Amygdala (tissue), 56 donors: ENCODE measurements around the gene CIT.

Source experiments
- DNase-seq, 56 donors: peaks; one replicate each; lab custom pipeline; 2025; lab: John Stamatoyannopoulos, UW

The CIT gene

DNA sequence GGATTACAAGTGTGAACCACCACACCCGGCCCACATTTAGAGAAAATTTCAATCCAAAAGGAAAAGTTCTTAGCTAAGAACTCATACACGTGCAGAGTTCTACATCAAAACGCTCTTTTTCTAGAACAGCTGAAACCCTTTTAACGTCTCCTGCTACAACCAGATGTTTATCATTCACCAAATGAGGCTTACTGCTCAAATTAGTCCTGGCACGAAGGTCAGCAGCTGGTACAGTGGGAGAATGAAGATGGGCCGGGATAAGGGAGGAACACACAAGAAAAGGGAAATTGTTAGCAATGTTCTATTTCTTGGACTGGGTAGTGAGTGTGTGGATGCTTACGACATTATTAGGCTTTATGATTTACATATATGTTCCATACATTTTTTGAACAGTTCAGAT lies 171.9 kb downstream of the CIT start:
- no peak for DNase-seq

GRCh38 chr12:119704065-119704747 lies 172.9 kb downstream of the CIT start:
- peak in 1 of 56 donors; percentile 15 for DNase-seq

DNA sequence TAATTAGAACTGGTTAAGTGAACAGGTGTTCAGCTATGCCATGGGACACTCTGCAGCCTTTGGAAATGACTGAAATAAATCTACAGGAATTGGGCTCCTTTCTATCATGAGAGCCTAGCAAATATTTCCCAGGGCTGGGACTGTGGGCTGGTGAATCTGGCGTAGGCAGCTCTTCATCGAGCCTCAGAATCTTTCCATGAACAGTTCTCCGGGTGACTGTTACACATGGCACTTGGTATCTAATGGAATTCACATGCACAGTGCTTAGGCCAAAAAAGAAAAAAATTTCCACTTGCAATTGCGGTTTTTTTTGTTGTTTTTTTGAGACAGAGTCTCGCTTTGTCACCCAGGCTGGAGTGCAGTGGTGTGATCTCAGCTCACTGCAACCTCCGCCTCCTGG lies 177.0 kb downstream of the CIT start:
- peak in 2 of 56 donors; percentile 26 to 36 for DNase-seq

DNA sequence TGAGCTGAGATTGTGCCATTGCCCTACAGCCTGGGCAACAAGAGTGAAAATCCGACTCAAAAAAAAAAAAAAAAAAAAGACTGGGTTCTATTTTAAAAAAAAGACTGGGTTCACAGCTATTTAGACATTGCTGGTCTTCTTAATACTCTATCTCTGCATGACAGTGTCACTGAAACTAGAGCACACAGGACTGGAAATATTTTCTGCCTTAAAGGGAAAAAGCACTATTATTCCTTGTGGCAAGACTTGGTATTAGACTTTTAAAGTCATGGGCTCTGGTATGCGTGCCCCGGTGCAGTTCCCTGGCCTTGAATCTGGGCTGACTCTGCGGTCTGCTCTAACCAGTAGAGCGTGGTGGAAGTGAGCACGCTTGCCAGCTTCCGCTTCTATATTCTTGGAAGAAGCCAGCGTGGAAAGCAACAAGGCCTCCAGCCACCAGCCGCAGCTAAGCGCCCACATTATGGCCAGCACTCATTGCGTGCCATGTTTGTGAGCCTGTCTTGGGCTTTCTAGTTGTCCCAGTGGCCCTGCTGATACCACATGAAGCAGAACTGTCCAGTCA lies 177.8 kb downstream of the CIT start:
- no peak for DNase-seq

DNA sequence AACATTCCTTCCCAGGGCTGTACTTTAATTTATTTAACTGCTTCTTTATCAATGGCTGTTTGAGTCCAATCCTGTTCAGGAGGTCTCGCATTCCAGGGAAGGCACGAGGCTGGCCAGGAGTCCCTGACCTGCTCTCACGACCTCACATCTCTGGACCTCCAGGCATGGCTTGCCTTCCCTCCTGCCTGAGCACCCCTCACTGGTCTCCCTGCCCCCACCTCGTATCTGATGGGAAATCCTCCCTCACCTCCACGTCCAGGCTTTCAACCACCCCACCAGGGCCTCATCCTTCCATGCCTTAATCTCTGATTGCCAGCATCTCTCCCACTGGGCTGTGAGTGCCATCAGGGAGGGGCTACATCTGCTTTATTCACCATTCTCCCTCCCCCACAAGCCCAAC lies 180.2 kb downstream of the CIT start:
- DNase-seq: no peak

DNA sequence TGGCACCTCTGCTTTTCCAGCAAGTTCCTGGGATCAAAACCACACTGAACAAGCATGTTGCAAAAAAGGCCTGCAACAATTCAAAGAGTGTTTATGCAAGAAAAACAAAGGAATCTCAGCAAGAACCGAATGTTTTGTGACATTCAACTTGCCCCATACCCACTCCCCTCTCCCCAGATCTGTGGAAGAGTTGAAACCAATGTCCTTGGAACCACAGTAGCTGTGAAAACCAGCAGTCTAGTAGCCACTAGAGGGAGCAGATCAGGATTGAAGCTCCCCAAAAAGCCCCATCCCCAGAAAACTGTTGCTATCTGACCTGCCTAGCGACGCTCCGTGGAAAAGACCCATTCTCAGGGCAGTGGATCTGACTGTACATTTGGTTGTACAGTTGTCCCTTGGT lies 182.1 kb downstream of the CIT start:
- DNase-seq: no peak

DNA sequence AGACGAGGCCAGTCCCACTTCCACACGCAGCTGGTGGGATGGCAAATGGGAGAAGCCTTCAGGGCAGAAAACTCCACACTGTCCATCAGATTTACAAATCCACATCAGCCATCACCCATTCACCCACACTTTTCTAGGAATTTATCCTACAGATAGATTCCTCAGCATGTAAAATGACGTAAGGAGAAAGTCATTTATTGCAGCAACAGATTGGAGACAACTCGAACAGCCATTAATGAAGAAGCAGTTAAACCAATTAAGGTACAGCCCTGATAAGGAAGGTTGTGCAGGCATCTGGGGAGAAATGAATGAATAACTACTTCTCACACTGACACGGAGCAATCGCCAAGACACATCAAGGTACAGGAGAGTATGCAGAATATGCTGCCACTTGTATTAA lies 183.0 kb downstream of the CIT start:
- DNase-seq: no peak

- no peak for DNase-seq
Observed at GRCh38 chr12:119693511-119693910, 183.6 kb downstream of the CIT start.

DNA sequence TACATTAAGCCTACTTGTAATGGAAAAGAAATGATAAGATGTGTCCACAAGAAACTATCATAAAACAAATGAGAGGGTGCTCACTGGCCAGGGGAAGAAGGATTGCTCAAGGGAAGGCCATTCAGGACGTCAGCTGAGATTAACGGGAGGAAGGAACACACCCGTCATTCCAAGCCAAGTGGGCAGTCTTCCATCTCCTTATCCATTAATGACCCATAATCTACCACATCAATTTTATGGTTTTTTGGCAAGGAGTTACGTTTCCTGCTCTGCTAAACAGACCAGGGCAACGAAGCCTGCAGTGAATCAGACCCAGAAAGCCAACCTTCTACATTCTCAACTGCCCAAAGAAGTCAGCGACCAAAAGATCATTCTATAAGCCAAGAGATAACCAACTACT lies 184.1 kb downstream of the CIT start:
- no peak for DNase-seq

DNA sequence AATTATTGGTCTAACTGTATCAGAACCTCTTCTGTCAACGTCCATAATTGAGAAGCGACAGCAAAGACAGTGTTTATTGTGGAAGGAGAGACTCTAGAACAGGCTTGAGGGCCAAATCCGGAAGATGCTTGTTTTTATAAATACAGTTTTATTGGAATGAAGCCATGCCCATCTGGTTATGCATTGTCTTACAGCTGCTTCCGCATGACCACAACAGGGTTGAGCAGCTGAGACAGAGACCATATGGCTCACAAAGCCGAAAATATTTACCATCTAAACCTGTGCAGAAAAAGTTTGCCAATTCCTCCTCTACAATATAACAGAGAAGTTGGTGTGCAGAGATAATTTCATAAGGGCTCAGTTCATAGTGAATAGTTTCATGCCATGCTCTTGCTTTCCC lies 184.7 kb downstream of the CIT start:
- peak in 3 of 56 donors; percentile 8 to 19 (median 14) for DNase-seq

GRCh38 chr12:119691202-119691810 lies 185.8 kb downstream of the CIT start:
- no peak for DNase-seq

DNA sequence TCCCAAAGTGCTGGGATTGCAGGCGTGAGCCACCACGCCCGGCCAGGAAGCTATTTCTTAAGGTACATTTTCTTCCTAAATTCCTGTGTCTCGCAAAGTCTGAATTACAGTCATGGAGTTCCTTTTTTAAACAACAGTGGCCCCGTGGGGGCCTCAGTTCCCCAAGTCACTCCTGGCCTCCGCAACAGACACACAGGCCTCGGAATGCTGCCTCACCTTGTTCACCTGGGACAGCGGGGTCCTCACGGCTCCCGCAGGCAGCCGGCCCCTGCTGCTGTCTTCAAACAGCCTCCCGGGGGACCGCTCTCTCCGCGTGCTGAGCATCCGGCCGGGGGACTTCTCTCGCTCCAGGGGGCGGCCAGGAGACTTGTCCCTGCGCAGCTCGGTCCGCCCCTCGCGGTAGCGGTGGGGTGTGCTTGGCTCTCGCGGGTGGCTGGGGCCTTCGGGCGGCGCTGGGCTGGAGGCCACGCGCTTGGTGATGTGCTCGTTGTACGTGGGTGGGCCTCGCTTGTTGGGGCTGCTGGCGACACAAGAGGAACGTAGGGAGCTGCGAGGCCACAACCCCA lies 187.1 kb downstream of the CIT start:
- DNase-seq: no peak

- no peak for DNase-seq
Observed at GRCh38 chr12:119687879-119688278, 189.2 kb downstream of the CIT start.

- DNase-seq: no peak
Observed at GRCh38 chr12:119687406-119687805, 189.7 kb downstream of the CIT start.

DNA sequence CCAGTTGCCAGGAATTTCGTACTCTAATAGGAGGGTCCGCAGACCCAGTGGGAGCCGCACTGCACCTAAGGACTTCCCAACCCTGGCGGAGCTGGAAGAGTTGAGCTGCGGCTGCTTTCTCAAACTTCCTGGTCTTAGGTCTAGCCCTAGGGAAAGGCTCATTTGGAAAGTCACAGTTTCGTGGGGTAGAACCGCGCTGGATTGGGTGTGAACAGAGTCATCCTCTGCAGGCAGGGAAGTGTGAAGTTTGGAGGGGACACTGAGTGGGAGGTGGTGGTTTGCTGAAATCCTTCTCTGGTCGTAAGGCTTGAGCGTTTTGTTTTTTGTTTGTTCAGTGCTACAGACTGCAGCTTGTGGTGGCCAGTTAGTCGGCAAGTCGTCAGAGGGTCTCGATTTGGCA lies 190.3 kb downstream of the CIT start:
- DNase-seq: peak in 4 of 56 donors; percentile 7 to 55 (median 21)

GRCh38 chr12:119686355-119686754 lies 190.8 kb downstream of the CIT start:
- DNase-seq: no peak

GRCh38 chr12:119685375-119685774 lies 191.7 kb downstream of the CIT start:
- no peak for DNase-seq

GRCh38 chr12:119684711-119685369 lies 192.3 kb downstream of the CIT start:
- DNase-seq: no peak

GRCh38 chr12:119683816-119684215 lies 193.3 kb downstream of the CIT start:
- DNase-seq: no peak

- DNase-seq: no peak
Observed at GRCh38 chr12:119683413-119683812, 193.7 kb downstream of the CIT start.

GRCh38 chr12:119682639-119683252 lies 194.4 kb downstream of the CIT start:
- DNase-seq: no peak
